ENCODE data around the gene RALGAPB. TPM values are rescaled to one million over a fixed set of nuclear protein-coding genes. Genes with fewer than 3 reads are reported as not detected.

The RALGAPB gene
- total RNA-seq, 1 experiment from 2014 or later: 36.7 TPM

DNA sequence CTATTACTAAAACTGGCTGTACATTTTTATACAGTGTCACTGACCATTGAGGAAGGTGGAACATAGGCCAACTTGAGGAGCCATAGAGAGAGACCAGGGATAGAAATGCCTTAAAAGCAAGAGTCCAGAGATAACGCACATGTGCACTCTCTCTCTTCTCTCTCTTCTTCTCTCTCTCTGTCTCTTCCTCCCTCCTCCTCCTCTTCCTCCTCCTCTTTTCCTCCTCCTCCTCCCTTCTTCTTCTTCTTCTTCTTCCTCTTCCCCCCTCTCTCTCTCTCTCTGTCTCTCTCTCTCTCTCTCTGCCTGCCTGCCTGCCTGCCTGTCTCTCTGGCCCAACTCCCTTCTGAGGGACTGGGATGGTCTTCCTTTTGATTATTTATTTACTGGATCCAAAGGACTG lies 92.0 kb downstream of the RALGAPB start:
- no peak for DNase-seq (ENCODE audit: low spot score)
- TF ChIP-seq, protein P1, sequence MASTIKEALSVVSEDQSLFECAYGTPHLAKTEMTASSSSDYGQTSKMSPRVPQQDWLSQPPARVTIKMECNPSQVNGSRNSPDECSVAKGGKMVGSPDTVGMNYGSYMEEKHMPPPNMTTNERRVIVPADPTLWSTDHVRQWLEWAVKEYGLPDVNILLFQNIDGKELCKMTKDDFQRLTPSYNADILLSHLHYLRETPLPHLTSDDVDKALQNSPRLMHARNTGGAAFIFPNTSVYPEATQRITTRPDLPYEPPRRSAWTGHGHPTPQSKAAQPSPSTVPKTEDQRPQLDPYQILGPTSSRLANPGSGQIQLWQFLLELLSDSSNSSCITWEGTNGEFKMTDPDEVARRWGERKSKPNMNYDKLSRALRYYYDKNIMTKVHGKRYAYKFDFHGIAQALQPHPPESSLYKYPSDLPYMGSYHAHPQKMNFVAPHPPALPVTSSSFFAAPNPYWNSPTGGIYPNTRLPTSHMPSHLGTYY (CRISPR knock-in tag; IDR thresholded peaks at IDR 0.05): no peak
- TF ChIP-seq, protein P2, sequence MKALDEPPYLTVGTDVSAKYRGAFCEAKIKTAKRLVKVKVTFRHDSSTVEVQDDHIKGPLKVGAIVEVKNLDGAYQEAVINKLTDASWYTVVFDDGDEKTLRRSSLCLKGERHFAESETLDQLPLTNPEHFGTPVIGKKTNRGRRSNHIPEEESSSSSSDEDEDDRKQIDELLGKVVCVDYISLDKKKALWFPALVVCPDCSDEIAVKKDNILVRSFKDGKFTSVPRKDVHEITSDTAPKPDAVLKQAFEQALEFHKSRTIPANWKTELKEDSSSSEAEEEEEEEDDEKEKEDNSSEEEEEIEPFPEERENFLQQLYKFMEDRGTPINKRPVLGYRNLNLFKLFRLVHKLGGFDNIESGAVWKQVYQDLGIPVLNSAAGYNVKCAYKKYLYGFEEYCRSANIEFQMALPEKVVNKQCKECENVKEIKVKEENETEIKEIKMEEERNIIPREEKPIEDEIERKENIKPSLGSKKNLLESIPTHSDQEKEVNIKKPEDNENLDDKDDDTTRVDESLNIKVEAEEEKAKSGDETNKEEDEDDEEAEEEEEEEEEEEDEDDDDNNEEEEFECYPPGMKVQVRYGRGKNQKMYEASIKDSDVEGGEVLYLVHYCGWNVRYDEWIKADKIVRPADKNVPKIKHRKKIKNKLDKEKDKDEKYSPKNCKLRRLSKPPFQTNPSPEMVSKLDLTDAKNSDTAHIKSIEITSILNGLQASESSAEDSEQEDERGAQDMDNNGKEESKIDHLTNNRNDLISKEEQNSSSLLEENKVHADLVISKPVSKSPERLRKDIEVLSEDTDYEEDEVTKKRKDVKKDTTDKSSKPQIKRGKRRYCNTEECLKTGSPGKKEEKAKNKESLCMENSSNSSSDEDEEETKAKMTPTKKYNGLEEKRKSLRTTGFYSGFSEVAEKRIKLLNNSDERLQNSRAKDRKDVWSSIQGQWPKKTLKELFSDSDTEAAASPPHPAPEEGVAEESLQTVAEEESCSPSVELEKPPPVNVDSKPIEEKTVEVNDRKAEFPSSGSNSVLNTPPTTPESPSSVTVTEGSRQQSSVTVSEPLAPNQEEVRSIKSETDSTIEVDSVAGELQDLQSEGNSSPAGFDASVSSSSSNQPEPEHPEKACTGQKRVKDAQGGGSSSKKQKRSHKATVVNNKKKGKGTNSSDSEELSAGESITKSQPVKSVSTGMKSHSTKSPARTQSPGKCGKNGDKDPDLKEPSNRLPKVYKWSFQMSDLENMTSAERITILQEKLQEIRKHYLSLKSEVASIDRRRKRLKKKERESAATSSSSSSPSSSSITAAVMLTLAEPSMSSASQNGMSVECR (CRISPR knock-in tag; IDR thresholded peaks at IDR 0.05; ENCODE audit: borderline replicate concordance): no peak
- TF ChIP-seq PRRX2 (CRISPR knock-in tag; IDR thresholded peaks at IDR 0.05) (no peak), CREB1 (CRISPR knock-in tag; IDR thresholded peaks at IDR 0.05) (no peak)
- ChIA-PET CTCF (no interaction called here), POLR2A (no interaction called here)
- H3K27me3 Mint-ChIP-seq (ENCODE audit: low read depth): no peaks in the 10 kb centered on the region
- no peaks in the 10 kb centered on the region for H3K9me3 Mint-ChIP-seq
- ATAC-seq: no peak
- H3K36me3 Mint-ChIP-seq: peaks cover 21% of the 10 kb centered on the region
- H3K4me3 Mint-ChIP-seq: no peak overlapping the region
- H3K27ac Mint-ChIP-seq: no peak overlapping the region
- H3K4me1 Mint-ChIP-seq: no peaks in the 10 kb centered on the region

DNA sequence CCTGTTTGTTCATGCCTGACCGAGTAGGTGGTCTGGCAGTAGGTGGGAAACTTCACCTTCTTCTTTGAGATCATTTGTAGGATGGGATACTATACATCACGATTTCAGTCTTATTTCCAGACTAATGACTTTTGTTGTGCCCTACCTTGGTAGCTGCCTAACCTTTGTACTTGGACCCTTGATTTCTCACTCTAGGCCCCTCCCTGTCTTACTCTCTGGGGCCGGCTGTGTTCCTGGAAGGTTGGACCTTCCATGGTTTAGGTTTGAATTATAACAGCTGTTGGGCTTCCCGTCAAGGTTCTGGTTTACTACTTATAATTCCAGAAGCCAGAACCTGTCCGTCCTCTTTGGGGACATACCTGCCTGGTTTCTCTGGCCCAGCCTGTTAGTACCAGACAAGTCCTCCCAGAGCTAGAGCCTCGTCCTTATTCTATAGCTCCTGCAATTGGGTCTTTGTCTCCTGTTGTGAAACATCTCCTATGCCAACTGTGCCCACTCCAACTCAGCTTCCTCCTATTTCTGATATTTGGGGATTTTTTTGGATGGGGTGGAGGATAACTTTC lies 93.5 kb downstream of the RALGAPB start:
- Mint-ChIP-seq H3K4me3 (no peak overlapping the region), H3K4me1 (no peaks in the 10 kb centered on the region), H3K36me3 (peaks cover 22% of the 10 kb centered on the region), H3K27ac (no peak overlapping the region), H3K9me3 (no peaks in the 10 kb centered on the region), H3K27me3 (ENCODE audit: low read depth) (no peaks in the 10 kb centered on the region)
- ChIA-PET CTCF (interaction anchor here (1.0 kb wide), 1 partner anchor 93 kb away, joined by 4 read pairs; the partner anchor contains the start of gene RALGAPB), POLR2A (no interaction called here)
- DNase-seq (ENCODE audit: low spot score): no peak
- ATAC-seq: no peak
- TF ChIP-seq RORB (CRISPR knock-in tag; IDR thresholded peaks at IDR 0.05) (no peak), ZNF396 (CRISPR knock-in tag; IDR thresholded peaks at IDR 0.05; ENCODE audit: borderline replicate concordance) (no peak), GTF2I (CRISPR knock-in tag; conservative IDR thresholded peaks at IDR 0.05) (no peak), ATF1 (CRISPR knock-in tag; IDR thresholded peaks at IDR 0.05) (no peak), NR3C1 (CRISPR knock-in tag; conservative IDR thresholded peaks at IDR 0.05; ENCODE audit: low read depth) (no peak), GABPB1 (CRISPR knock-in tag; IDR thresholded peaks at IDR 0.05) (no peak), SOX15 (CRISPR knock-in tag; IDR thresholded peaks at IDR 0.05) (no peak)
- TF ChIP-seq, protein P3, sequence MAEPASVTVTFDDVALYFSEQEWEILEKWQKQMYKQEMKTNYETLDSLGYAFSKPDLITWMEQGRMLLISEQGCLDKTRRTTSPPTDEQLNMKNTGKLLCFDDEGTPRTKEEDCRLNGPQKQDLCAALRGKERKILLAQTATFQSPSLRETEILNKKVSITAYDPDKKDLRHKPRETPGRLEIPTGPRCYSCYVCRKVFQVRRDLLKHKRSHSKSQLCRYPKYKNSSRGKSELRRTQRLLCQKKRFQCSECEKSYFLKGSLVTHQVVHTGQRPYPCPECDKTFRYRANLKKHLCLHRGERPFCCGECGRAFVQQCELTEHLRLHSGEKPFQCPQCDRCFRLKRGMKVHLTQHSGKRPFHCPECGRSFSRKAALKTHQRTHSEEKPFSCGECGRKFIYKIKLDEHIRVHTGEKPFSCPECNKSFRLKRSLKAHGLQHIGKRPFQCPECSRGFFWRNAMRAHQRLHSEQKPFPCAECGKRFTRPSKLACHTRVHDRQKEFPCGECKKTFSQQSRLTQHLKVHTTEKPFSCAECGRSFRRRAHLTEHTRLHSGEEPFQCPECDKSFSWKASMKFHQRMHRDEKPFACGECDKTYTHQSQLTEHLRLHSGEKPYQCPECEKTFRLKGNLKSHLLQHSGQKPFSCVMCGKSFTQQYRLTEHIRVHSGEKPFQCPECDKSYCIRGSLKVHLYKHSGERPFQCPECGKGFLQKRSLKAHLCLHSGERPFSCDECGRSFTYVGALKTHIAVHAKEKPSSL (CRISPR knock-in tag; conservative IDR thresholded peaks at IDR 0.05): no peak
- TF ChIP-seq, protein P4, sequence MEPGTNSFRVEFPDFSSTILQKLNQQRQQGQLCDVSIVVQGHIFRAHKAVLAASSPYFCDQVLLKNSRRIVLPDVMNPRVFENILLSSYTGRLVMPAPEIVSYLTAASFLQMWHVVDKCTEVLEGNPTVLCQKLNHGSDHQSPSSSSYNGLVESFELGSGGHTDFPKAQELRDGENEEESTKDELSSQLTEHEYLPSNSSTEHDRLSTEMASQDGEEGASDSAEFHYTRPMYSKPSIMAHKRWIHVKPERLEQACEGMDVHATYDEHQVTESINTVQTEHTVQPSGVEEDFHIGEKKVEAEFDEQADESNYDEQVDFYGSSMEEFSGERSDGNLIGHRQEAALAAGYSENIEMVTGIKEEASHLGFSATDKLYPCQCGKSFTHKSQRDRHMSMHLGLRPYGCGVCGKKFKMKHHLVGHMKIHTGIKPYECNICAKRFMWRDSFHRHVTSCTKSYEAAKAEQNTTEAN (CRISPR knock-in tag; IDR thresholded peaks at IDR 0.05): no peak
- TF ChIP-seq, protein P5, sequence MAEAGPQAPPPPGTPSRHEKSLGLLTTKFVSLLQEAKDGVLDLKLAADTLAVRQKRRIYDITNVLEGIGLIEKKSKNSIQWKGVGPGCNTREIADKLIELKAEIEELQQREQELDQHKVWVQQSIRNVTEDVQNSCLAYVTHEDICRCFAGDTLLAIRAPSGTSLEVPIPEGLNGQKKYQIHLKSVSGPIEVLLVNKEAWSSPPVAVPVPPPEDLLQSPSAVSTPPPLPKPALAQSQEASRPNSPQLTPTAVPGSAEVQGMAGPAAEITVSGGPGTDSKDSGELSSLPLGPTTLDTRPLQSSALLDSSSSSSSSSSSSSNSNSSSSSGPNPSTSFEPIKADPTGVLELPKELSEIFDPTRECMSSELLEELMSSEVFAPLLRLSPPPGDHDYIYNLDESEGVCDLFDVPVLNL (CRISPR knock-in tag; IDR thresholded peaks at IDR 0.05; ENCODE audit: borderline replicate concordance, low read depth): no peak
- TF ChIP-seq, protein P6, sequence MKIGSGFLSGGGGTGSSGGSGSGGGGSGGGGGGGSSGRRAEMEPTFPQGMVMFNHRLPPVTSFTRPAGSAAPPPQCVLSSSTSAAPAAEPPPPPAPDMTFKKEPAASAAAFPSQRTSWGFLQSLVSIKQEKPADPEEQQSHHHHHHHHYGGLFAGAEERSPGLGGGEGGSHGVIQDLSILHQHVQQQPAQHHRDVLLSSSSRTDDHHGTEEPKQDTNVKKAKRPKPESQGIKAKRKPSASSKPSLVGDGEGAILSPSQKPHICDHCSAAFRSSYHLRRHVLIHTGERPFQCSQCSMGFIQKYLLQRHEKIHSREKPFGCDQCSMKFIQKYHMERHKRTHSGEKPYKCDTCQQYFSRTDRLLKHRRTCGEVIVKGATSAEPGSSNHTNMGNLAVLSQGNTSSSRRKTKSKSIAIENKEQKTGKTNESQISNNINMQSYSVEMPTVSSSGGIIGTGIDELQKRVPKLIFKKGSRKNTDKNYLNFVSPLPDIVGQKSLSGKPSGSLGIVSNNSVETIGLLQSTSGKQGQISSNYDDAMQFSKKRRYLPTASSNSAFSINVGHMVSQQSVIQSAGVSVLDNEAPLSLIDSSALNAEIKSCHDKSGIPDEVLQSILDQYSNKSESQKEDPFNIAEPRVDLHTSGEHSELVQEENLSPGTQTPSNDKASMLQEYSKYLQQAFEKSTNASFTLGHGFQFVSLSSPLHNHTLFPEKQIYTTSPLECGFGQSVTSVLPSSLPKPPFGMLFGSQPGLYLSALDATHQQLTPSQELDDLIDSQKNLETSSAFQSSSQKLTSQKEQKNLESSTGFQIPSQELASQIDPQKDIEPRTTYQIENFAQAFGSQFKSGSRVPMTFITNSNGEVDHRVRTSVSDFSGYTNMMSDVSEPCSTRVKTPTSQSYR (CRISPR knock-in tag; IDR thresholded peaks at IDR 0.05): no peak
- TF ChIP-seq, protein P7, sequence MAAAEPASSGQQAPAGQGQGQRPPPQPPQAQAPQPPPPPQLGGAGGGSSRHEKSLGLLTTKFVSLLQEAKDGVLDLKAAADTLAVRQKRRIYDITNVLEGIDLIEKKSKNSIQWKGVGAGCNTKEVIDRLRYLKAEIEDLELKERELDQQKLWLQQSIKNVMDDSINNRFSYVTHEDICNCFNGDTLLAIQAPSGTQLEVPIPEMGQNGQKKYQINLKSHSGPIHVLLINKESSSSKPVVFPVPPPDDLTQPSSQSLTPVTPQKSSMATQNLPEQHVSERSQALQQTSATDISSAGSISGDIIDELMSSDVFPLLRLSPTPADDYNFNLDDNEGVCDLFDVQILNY (CRISPR knock-in tag; IDR thresholded peaks at IDR 0.05): no peak
- TF ChIP-seq, protein P8, sequence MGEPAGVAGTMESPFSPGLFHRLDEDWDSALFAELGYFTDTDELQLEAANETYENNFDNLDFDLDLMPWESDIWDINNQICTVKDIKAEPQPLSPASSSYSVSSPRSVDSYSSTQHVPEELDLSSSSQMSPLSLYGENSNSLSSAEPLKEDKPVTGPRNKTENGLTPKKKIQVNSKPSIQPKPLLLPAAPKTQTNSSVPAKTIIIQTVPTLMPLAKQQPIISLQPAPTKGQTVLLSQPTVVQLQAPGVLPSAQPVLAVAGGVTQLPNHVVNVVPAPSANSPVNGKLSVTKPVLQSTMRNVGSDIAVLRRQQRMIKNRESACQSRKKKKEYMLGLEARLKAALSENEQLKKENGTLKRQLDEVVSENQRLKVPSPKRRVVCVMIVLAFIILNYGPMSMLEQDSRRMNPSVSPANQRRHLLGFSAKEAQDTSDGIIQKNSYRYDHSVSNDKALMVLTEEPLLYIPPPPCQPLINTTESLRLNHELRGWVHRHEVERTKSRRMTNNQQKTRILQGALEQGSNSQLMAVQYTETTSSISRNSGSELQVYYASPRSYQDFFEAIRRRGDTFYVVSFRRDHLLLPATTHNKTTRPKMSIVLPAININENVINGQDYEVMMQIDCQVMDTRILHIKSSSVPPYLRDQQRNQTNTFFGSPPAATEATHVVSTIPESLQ (CRISPR knock-in tag; IDR thresholded peaks at IDR 0.05): no peak
